ENCODE results near the gene APCDD1L.
"Not testable (repeated sequence)": the region's sequence is repeated elsewhere in the genome, so short reads cannot be mapped to it uniquely, and the experiment has no call there.

APCDD1L gene

DNA sequence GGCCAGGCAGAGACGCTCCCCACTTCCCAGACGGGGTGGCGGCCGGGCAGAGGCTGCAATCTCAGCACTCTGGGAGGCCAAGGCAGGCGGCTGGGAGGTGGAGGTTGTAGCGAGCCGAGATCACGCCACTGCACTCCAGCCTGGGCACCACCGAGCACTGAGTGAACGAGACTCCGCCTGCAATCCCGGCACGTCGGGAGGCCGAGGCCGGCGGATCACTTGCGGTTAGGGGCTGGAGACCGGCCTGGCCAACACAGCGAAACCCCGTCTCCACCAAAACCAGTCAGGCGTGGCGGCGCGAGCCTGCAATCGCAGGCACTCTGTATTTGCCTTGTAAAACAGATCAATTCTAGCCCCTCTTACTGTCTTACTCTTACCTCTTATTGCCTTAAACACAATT lies 100.4 kb downstream of the APCDD1L start:
- not testable (repeated sequence) for DNase-seq (ENCODE audit: low spot score)

DNA sequence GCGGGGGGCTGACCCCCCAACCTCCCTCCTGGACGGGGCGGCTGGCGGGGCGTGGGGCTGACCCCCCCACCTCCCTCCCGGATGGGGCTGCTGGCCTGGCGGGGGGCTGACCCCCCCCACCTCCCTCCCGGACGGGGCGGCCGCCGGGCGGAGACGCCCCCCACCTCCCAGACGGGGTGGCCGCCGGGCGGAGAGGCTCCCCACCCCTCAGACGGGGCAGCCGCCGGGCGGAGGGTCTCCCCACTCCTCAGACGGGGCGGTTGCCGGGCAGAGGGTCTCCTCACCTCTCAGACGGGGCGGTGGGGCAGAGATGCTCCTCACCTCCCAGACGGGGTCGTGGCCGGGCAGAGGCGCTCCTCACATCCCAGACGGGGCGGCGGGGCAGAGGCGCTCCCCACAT lies 101.0 kb downstream of the APCDD1L start:
- DNase-seq (ENCODE audit: low spot score): not testable (repeated sequence)

All from activated CD4-positive, alpha-beta T cell treated with anti-CD3 and anti-CD28 coated beads, Interleukin-2, Interleukin-4, amounts not matched to agents 100 ng/mL and 50 ng/mL, durations not matched to agents 16 hours and 8 hours (primary cell).